ENCODE results near the gene SLC1A3. TPM values are rescaled to one million over a fixed set of nuclear protein-coding genes. Genes with fewer than 3 reads are reported as not detected.
A peak's percentile ranks its signal among the peaks of the same experiment; 100 is the strongest.

The SLC1A3 gene
- total RNA-seq, 1 donor from 2014 or later = not detected

DNA sequence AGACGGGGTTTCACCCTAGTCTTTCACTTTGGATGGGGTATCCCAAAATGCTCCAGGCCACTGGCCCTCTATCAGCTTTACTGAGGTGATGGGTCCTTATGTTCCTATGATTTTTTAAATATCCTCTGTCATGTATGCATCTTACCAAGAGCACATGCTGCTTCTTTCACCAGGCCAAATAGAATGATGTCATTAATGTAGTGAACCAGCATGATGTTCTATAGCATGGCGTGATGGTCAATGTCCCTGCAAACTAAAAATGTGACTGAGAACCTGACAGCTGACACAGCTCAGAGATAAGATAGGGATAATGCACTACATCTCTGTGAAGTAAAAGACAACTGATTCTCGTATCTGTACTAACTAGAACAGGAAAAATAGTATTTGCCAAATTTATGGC lies 103.6 kb downstream of the SLC1A3 start:
- DNase-seq (ENCODE audit: low spot score) = no peak
- Mint-ChIP-seq H3K9me3 (peaks cover 3% of the 10 kb centered on the region), H3K27ac (no peak overlapping the region), H3K4me1 (ENCODE audit: low read depth) (no peaks in the 10 kb centered on the region), H3K36me3 (ENCODE audit: low read depth) (peaks cover 2% of the 10 kb centered on the region), H3K4me3 (ENCODE audit: low read depth) (no peak overlapping the region), H3K27me3 (ENCODE audit: low read depth) (no peaks in the 10 kb centered on the region)
- intact Hi-C loops (cut with micrococcal nuclease) = no loop called here

GRCh38 chr5:36712706-36713105 lies 106.3 kb downstream of the SLC1A3 start:
- Mint-ChIP-seq H3K4me1 (ENCODE audit: low read depth) (no peaks in the 10 kb centered on the region), H3K27ac (no peak overlapping the region)
- intact Hi-C loops (cut with micrococcal nuclease) = no loop called here

DNA sequence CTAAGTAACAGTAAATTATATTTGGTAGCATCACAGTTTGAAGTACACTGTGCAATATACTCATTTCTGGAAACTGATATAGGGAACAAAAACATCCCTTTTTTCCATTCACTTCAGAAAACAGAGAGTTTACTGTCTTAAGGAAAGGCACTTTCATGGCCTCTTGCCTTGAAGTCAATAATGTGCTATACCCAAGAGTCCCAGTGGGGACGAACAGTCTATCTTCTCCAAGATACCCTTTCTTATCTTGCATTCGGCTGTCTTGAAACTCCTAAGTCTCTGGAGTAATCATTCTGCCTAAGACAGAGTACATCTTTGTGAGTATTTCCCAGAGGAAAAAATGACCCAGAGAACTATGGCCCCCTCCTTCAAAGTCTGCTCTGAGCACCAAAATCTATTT lies 107.1 kb downstream of the SLC1A3 start:
- H3K4me3 Mint-ChIP-seq (ENCODE audit: low read depth) = no peak overlapping the region
- H3K27me3 Mint-ChIP-seq (ENCODE audit: low read depth) = no peaks in the 10 kb centered on the region
- intact Hi-C loops (cut with micrococcal nuclease) = no loop called here
- H3K9me3 Mint-ChIP-seq = no peaks in the 10 kb centered on the region
- H3K27ac Mint-ChIP-seq = no peak overlapping the region
- no peaks in the 10 kb centered on the region for H3K36me3 Mint-ChIP-seq (ENCODE audit: low read depth)
- H3K4me1 Mint-ChIP-seq (ENCODE audit: low read depth) = no peaks in the 10 kb centered on the region
- DNase-seq (ENCODE audit: low spot score) = no peak

More at GRCh38 chr5:36712706-36713105, 106.3 kb downstream of the SLC1A3 start:
- no peak for DNase-seq (ENCODE audit: low spot score)
- Mint-ChIP-seq H3K9me3 (peaks cover 3% of the 10 kb centered on the region), H3K36me3 (ENCODE audit: low read depth) (peaks cover 2% of the 10 kb centered on the region), H3K27me3 (ENCODE audit: low read depth) (no peaks in the 10 kb centered on the region), H3K4me3 (ENCODE audit: low read depth) (no peak overlapping the region)

DNA sequence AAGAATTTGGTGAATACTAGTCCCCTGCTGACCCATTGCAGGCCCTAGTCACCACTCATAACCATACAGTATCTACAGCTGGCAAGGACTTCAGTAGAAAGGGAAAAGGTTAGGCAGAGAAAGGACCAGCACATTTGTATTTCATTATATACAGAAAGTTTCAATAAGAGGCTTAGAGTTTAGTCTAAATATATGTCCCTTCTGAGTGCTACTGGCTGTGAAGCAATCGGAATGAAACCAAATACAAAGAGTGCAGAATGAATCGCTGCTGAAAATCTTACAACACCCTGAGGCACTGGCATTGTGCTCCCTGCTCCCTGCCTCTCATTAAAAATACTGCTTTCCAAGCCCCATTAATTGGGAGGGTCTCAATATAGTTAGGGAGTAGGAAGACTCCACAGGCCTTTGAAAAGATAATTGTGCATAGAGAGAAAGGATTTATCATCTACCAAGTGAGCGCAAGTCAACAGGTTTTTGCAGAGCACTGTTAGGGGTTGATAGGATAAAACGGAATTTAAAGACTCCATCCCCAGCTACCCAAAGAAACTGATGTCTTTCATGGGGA lies 110.8 kb downstream of the SLC1A3 start:
- no peak for DNase-seq (ENCODE audit: low spot score)
- no peaks in the 10 kb centered on the region for H3K27me3 Mint-ChIP-seq (ENCODE audit: low read depth)
- no peaks in the 10 kb centered on the region for H3K36me3 Mint-ChIP-seq (ENCODE audit: low read depth)
- no peaks in the 10 kb centered on the region for H3K4me1 Mint-ChIP-seq (ENCODE audit: low read depth)
- intact Hi-C loops (cut with micrococcal nuclease) = no loop called here
- H3K9me3 Mint-ChIP-seq = no peaks in the 10 kb centered on the region
- no peak overlapping the region for H3K4me3 Mint-ChIP-seq (ENCODE audit: low read depth)
- H3K27ac Mint-ChIP-seq = no peak overlapping the region

GRCh38 chr5:36719282-36719681 lies 112.9 kb downstream of the SLC1A3 start:
- no peak overlapping the region for H3K4me3 Mint-ChIP-seq (ENCODE audit: low read depth)
- no peaks in the 10 kb centered on the region for H3K27me3 Mint-ChIP-seq (ENCODE audit: low read depth)
- H3K27ac Mint-ChIP-seq = no peak overlapping the region
- peaks cover 12% of the 10 kb centered on the region for H3K4me1 Mint-ChIP-seq (ENCODE audit: low read depth)
- intact Hi-C loops (cut with micrococcal nuclease) = no loop called here
- peaks cover 3% of the 10 kb centered on the region for H3K36me3 Mint-ChIP-seq (ENCODE audit: low read depth)
- DNase-seq (ENCODE audit: low spot score) = no peak
- no peaks in the 10 kb centered on the region for H3K9me3 Mint-ChIP-seq

GRCh38 chr5:36720688-36721087 lies 114.3 kb downstream of the SLC1A3 start:
- H3K27me3 Mint-ChIP-seq (ENCODE audit: low read depth) = no peaks in the 10 kb centered on the region
- H3K36me3 Mint-ChIP-seq (ENCODE audit: low read depth) = peaks cover 3% of the 10 kb centered on the region
- DNase-seq (ENCODE audit: low spot score) = no peak
- no peaks in the 10 kb centered on the region for H3K9me3 Mint-ChIP-seq
- no peak overlapping the region for H3K27ac Mint-ChIP-seq
- intact Hi-C loops (cut with micrococcal nuclease) = no loop called here
- peaks cover 19% of the 10 kb centered on the region for H3K4me1 Mint-ChIP-seq (ENCODE audit: low read depth)
- H3K4me3 Mint-ChIP-seq (ENCODE audit: low read depth) = no peak overlapping the region

DNA sequence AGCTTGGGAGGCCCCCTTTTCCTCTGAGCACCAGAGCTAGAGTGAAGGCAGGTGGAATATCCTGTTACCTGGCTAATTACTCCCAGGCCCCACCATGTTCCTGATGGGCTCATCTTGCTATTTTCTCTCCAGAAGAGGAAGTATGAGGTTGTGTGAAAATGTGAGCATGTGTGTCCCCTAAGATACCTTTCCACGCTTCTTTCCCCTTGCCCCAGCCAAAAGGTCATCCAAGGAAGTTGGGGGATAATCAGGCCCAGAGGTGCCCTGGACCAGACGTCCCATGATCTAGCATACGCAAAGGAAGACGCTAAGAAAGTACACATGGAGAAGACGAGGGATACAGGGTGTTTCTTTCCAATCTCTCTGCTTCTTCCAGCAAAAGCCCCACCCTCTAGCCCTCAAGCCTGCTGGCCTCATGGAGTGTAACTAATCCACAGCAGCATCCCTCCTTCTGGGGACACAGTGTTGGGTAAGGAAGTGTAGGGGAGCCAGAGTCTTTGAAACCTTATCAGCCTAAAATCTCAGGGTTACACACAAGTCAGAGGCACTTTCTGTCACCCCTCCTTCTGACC lies 115.3 kb downstream of the SLC1A3 start:
- H3K4me1 Mint-ChIP-seq (ENCODE audit: low read depth) = peaks cover 19% of the 10 kb centered on the region
- intact Hi-C loops (cut with micrococcal nuclease) = no loop called here
- no peak for DNase-seq (ENCODE audit: low spot score)
- no peaks in the 10 kb centered on the region for H3K9me3 Mint-ChIP-seq
- H3K27ac Mint-ChIP-seq = no peak overlapping the region
- H3K36me3 Mint-ChIP-seq (ENCODE audit: low read depth) = peaks cover 3% of the 10 kb centered on the region
- H3K27me3 Mint-ChIP-seq (ENCODE audit: low read depth) = no peaks in the 10 kb centered on the region
- no peak overlapping the region for H3K4me3 Mint-ChIP-seq (ENCODE audit: low read depth)

GRCh38 chr5:36722900-36723299 lies 116.5 kb downstream of the SLC1A3 start:
- H3K27me3 Mint-ChIP-seq (ENCODE audit: low read depth) = no peaks in the 10 kb centered on the region
- no peaks in the 10 kb centered on the region for H3K9me3 Mint-ChIP-seq
- peaks cover 3% of the 10 kb centered on the region for H3K36me3 Mint-ChIP-seq (ENCODE audit: low read depth)
- H3K4me3 Mint-ChIP-seq (ENCODE audit: low read depth) = peak overlapping the region; percentile 54
- H3K4me1 Mint-ChIP-seq (ENCODE audit: low read depth) = peaks cover 19% of the 10 kb centered on the region
- DNase-seq (ENCODE audit: low spot score) = no peak
- intact Hi-C loops (cut with micrococcal nuclease) = no loop called here
- no peak overlapping the region for H3K27ac Mint-ChIP-seq

GRCh38 chr5:36723912-36724311 lies 117.5 kb downstream of the SLC1A3 start:
- peaks cover 3% of the 10 kb centered on the region for H3K36me3 Mint-ChIP-seq (ENCODE audit: low read depth)
- DNase-seq (ENCODE audit: low spot score) = no peak
- peaks cover 19% of the 10 kb centered on the region for H3K4me1 Mint-ChIP-seq (ENCODE audit: low read depth)
- H3K27ac Mint-ChIP-seq = no peak overlapping the region
- no peaks in the 10 kb centered on the region for H3K9me3 Mint-ChIP-seq
- intact Hi-C loops (cut with micrococcal nuclease) = no loop called here
- peaks cover 2% of the 10 kb centered on the region for H3K27me3 Mint-ChIP-seq (ENCODE audit: low read depth)
- peak overlapping the region; percentile 75 for H3K4me3 Mint-ChIP-seq (ENCODE audit: low read depth)

DNA sequence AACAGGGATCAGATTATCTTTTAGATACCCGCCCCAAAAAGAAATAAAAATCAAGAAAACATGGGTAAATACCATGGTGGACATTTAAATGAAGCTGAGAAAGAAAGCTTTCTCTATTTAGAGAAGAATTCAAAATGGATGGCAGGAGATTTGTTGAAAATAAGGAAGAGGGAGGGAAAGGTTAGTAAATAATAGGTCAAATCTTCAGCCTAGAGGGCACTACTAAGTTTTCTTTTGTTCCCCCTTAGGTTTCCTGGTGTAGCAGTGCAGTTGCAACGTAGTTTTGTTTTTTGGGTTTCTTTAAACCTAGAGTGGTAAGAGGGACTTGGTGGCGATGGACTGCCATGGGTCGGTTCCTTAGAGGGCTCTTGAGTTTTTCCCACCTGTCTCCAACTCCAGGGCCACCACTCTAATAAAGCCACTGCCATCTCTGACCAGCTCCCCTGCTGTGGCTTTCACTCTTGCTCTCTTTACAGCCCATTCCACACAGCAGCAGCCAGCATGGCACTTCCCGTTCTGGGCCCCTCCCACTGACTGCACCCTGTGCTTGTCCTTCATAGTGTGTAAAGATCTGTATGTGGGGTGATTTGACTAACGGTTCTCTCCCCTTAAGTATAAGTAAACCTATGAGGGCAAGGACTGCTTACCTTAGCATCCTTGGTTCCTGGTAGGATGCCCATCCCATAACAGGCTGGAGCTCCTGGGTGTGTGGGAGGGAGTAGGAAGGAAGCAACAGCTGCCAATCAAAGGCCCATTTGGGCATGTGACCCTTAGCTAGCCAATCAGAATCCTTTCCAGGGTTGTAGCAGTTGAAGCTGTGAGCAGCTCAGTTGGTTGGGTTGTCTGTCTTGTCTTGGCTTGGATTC lies 118.3 kb downstream of the SLC1A3 start:
- intact Hi-C loops (cut with micrococcal nuclease) = no loop called here
- Mint-ChIP-seq H3K4me3 (ENCODE audit: low read depth) (peak overlapping the region; percentile 75), H3K27me3 (ENCODE audit: low read depth) (peaks cover 2% of the 10 kb centered on the region), H3K36me3 (ENCODE audit: low read depth) (peaks cover 3% of the 10 kb centered on the region), H3K4me1 (ENCODE audit: low read depth) (peaks cover 19% of the 10 kb centered on the region), H3K9me3 (no peaks in the 10 kb centered on the region), H3K27ac (peak overlapping the region; percentile 72)
- peak; percentile 37 for DNase-seq (ENCODE audit: low spot score)

DNA sequence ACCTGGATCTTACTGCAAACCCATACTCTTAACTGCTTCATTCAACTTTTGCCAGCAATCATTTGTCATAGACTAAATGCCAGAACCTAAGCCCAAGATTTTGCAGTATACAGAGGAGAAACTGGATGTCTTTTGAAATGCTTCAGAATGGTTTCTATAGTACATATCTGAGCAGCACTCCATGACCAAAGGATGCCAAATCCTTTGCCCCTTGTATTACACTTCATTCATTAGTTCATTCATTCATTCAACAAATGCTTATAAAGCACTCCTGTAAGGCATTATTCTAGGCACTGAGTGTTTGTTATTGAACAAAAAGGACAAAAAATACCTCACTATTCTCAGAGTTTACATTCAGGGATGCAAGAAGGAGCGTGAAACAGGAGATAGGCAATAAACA lies 119.9 kb downstream of the SLC1A3 start:
- Mint-ChIP-seq H3K36me3 (ENCODE audit: low read depth) (peaks cover 3% of the 10 kb centered on the region), H3K9me3 (no peaks in the 10 kb centered on the region), H3K27ac (no peak overlapping the region), H3K4me1 (ENCODE audit: low read depth) (peaks cover 19% of the 10 kb centered on the region), H3K4me3 (ENCODE audit: low read depth) (no peak overlapping the region), H3K27me3 (ENCODE audit: low read depth) (peaks cover 2% of the 10 kb centered on the region)
- no peak for DNase-seq (ENCODE audit: low spot score)
- intact Hi-C loops (cut with micrococcal nuclease) = no loop called here

GRCh38 chr5:36726767-36727166 lies 120.4 kb downstream of the SLC1A3 start:
- Mint-ChIP-seq H3K27me3 (ENCODE audit: low read depth) (peaks cover 2% of the 10 kb centered on the region), H3K27ac (no peak overlapping the region), H3K9me3 (no peaks in the 10 kb centered on the region), H3K4me1 (ENCODE audit: low read depth) (peaks cover 19% of the 10 kb centered on the region), H3K4me3 (ENCODE audit: low read depth) (no peak overlapping the region), H3K36me3 (ENCODE audit: low read depth) (peaks cover 3% of the 10 kb centered on the region)
- no peak for DNase-seq (ENCODE audit: low spot score)
- intact Hi-C loops (cut with micrococcal nuclease) = no loop called here

Measured in activated T-helper 2 cell treated with anti-CD3 and anti-CD28 coated beads, Interferon-gamma antibody, Interleukin-2, Interleukin-4, amounts not matched to agents 10 μg/mL and 5 μg/mL and 100 μg/mL, durations not matched to agents 14 hours and 24 hours and 36 hours (primary cell).